IMR-90 (cell line): Measurements from ENCODE around the gene SLC44A1. TPM values are rescaled to one million over a fixed set of nuclear protein-coding genes. Genes with fewer than 3 reads are reported as not detected.

Experiments
- ATAC-seq: fragments of 200-7000 bp; cut with Tn5 transposase; 2 replicates; pipeline ENCODE4 v1.9.1; 2020; ENCODE audit warnings: low read depth, mild to moderate bottlenecking, moderate library complexity
- BruUV-seq: library from RNA; stranded (reverse); fragments of 400-500 nt; replicated peaks from 2 replicates; lab custom pipeline; 2021; lab: Mats Ljungman, UMichigan
- CTCF ChIA-PET: fragments of 300-600 bp; formaldehyde crosslinking; extraction: SDS; loops from one replicate; lab custom pipeline; 2021; ENCODE audit warnings: antibody characterized with exemption; lab: Yijun Ruan, JAX
- POLR2A ChIA-PET: fragments of 300-600 bp; sonication (Branson Sonifier 250); formaldehyde crosslinking; loops from one replicate; lab custom pipeline; 2022; ENCODE audit warnings: antibody characterized with exemption; ENCODE audit not compliant: unreplicated experiment; lab: Charles Lee
- DNase-seq: peaks from one replicate; pipeline ENCODE4 v3.0.0; 2013
- H2AFZ ChIP-seq: replicated peaks from 2 replicates; pipeline ENCODE3; 2013; ENCODE audit warnings: low read length, mild to moderate bottlenecking; ENCODE audit not compliant: poor library complexity
- H2AK5ac ChIP-seq: 2 replicates; pipeline ENCODE4 v1.6.1; 2013; ENCODE audit warnings: low read depth, low read length, inconsistent platforms
- H2AK9ac ChIP-seq: replicated peaks from 2 replicates; pipeline ENCODE3; 2013; ENCODE audit warnings: mild to moderate bottlenecking, low read depth, low read length, moderate library complexity; ENCODE audit not compliant: poor library complexity
- H2BK120ac ChIP-seq: 2 replicates; pipeline ENCODE4 v1.6.1; 2013; ENCODE audit warnings: low read depth, low read length, inconsistent platforms
- H2BK15ac ChIP-seq: 3 replicates; pipeline ENCODE4 v1.6.1; 2013; ENCODE audit warnings: low read depth, low read length, inconsistent platforms
- H2BK20ac ChIP-seq: 2 replicates; pipeline ENCODE4 v1.6.1; 2013; ENCODE audit warnings: low read depth, mild to moderate bottlenecking, inconsistent platforms, low read length, moderate library complexity
- H2BK5ac ChIP-seq: 2 replicates; pipeline ENCODE4 v1.6.1; 2013; ENCODE audit warnings: mild to moderate bottlenecking, low read depth, low read length, inconsistent platforms; ENCODE audit not compliant: poor library complexity, severe bottlenecking
- H3K14ac ChIP-seq: replicated peaks from 2 replicates; pipeline ENCODE4 v1.6.1; 2013; ENCODE audit warnings: low read depth, low read length, inconsistent platforms
- H3K18ac ChIP-seq: 2 replicates; pipeline ENCODE4 v1.6.1; 2013; ENCODE audit warnings: low read depth, low read length, control low read depth
- H3K23ac ChIP-seq: 2 replicates; pipeline ENCODE4 v1.6.1; 2013; ENCODE audit warnings: low read depth, low read length, inconsistent platforms
- H3K27ac ChIP-seq: 2 replicates; pipeline ENCODE4 v1.5.1; 2013; ENCODE audit warnings: mild to moderate bottlenecking, control low read depth, low read length; ENCODE audit not compliant: insufficient read depth
- H3K27me3 ChIP-seq: 2 replicates; pipeline ENCODE4 v1.6.1; 2013; ENCODE audit warnings: low read length; ENCODE audit not compliant: control insufficient read depth, insufficient read depth
- H3K36me3 ChIP-seq: 2 replicates; pipeline ENCODE4 v1.6.1; 2013; ENCODE audit warnings: low read length, mixed read lengths; ENCODE audit not compliant: control insufficient read depth, insufficient read depth
- H3K4ac ChIP-seq: 2 replicates; pipeline ENCODE4 v1.6.1; 2013; ENCODE audit warnings: low read depth, low read length, inconsistent platforms
- H3K4me1 ChIP-seq: 2 replicates; pipeline ENCODE4 v1.6.1; 2013; ENCODE audit warnings: low read length, mixed read lengths; ENCODE audit not compliant: control insufficient read depth, insufficient read depth
- H3K4me2 ChIP-seq: 2 replicates; pipeline ENCODE4 v1.6.1; 2013; ENCODE audit warnings: low read depth, mild to moderate bottlenecking, control low read depth, low read length, moderate library complexity
- H3K4me3 ChIP-seq: 2 replicates; pipeline ENCODE4 v1.5.1; 2013; ENCODE audit warnings: low read depth, mild to moderate bottlenecking, control low read depth, low read length, moderate library complexity; ENCODE audit not compliant: insufficient read depth
- H3K56ac ChIP-seq: 2 replicates; pipeline ENCODE4 v1.6.1; 2013; ENCODE audit warnings: low read length, inconsistent platforms; ENCODE audit not compliant: insufficient read depth; ENCODE audit errors: extremely low read depth
- H3K79me1 ChIP-seq, 2 experiments: 2 replicates each; pipeline ENCODE4 v1.6.1; 2013; ENCODE audit warnings: low read length in 2 of 2, inconsistent platforms in 1 of 2, low read depth in 1 of 2
- H3K9ac ChIP-seq: 2 replicates; pipeline ENCODE4 v1.6.1; 2013; ENCODE audit warnings: low read depth, low read length, control low read depth
- H3K9me1 ChIP-seq: 2 replicates; pipeline ENCODE4 v1.6.1; 2013; ENCODE audit warnings: low read length, inconsistent platforms; ENCODE audit not compliant: insufficient read depth
- H3K9me3 ChIP-seq: 2 replicates; pipeline ENCODE4 v1.6.1; 2013; ENCODE audit warnings: low read length; ENCODE audit not compliant: control insufficient read depth, insufficient read depth
- H4K20me1 ChIP-seq: 2 replicates; pipeline ENCODE4 v1.6.1; 2013; ENCODE audit warnings: low read length, inconsistent platforms; ENCODE audit not compliant: insufficient read depth
- H4K5ac ChIP-seq: 2 replicates; pipeline ENCODE4 v1.6.1; 2013; ENCODE audit warnings: mild to moderate bottlenecking, low read depth, low read length, control low read depth
- H4K8ac ChIP-seq, 2 experiments: 2 replicates each; pipeline ENCODE4 v1.6.1; 2013; ENCODE audit warnings: low read depth in 2 of 2, low read length in 2 of 2, control low read depth in 1 of 2, inconsistent platforms in 1 of 2
- H4K91ac ChIP-seq: 2 replicates; pipeline ENCODE4 v1.6.1; 2013; ENCODE audit warnings: low read depth, low read length, inconsistent platforms; ENCODE audit not compliant: insufficient read depth
- BHLHE40 ChIP-seq: fragments of 150-350 bp; IDR thresholded peaks from 2 replicates; pipeline ENCODE4 v1.6.1; 2016; ENCODE audit warnings: mild to moderate bottlenecking, low read depth, low read length
- MAZ ChIP-seq: IDR thresholded peaks from 2 replicates; pipeline ENCODE4 v1.6.1; 2012; ENCODE audit warnings: low read depth, mild to moderate bottlenecking, low read length, improper control_type of control experiment, moderate library complexity, borderline replicate concordance
- POLR2A ChIP-seq: IDR thresholded peaks from 2 replicates; pipeline ENCODE4 v1.6.1; 2012; ENCODE audit warnings: mild to moderate bottlenecking, low read depth, low read length
- WGBS, 2 experiments: methylation state at CpG; one replicate each; pipeline versions ENCODE4 v1.1.5 to v1.1.7; 2013; ENCODE audit warnings: missing lambda C conversion rate in 2 of 2; ENCODE audit not compliant: insufficient read length in 1 of 2; ENCODE audit errors: extremely low coverage in 2 of 2; 5-methylcytosine and 5-hydroxymethylcytosine counted together
- dilution Hi-C: fragments of 300-500 bp; cut with HindIII; formaldehyde crosslinking; loops from one replicate; pipeline ENCODE4 v1.14.3; 2018; ENCODE audit warnings: low sequenced_read_pairs; ENCODE audit not compliant: unreplicated experiment
- in situ Hi-C: fragments of 300-500 bp; cut with MboI; formaldehyde crosslinking; loops from 3 replicates; pipeline ENCODE4 v1.14.3; 2019; ENCODE audit warnings: low sequenced_read_pairs, inconsistent platforms, mixed read lengths
- intact Hi-C: fragments of 100-400 bp; cut with micrococcal nuclease; formaldehyde crosslinking; loops from 2 replicates; pipeline ENCODE4 v1.10.0; 2022
- polyA plus RNA-seq, 3 experiments: library from polyadenylated mRNA; depleted of rRNA; stranded (reverse); fragments of >200 nt; gene quantifications; 2 replicates each; pipeline ENCODE4 v1.2.3, GENCODE V29; 2012; ENCODE audit warnings: low replicate concordance in 1 of 3
- total RNA-seq: library from RNA; depleted of rRNA; stranded (reverse); fragments of >200 nt; gene quantifications from 2 replicates; pipeline ENCODE4 v1.2.3, GENCODE V29; 2012
- TF ChIP-seq, protein P1 (sequence below): conservative IDR thresholded peaks from 2 replicates; pipeline ENCODE4 v1.5.1; 2012; ENCODE audit warnings: mild to moderate bottlenecking, low read depth, low read length, improper control_type of control experiment

SLC44A1 gene
- total and polyA plus RNA-seq, 2 of the 4 experiments (the other 2 are of a cell fraction), result 5.2 to 21.7 TPM

DNA sequence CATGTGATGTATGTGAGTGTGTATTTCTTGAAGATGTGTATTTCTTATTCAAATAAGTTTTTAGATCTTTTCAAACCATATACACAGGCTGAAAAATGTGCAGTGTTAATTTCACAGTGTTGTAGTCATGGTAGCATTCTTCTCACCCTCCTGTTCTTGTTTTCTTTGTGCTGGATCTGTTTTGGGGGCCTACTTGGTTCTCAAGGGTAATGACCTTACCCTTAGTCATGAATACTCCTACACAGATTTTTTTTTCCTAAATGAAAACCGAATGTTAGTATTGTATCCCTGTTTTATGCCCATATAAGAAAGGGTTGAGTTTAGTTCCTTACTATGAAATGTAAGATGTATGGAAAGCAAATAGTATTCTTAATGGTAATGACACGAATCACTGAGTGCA lies 88.0 kb downstream of the SLC44A1 start:
- Histone ChIP-seq H3K4me1 (no peaks in the 10 kb centered on the region), H4K91ac (no peak overlapping the region), H2AFZ (no peak overlapping the region), H3K4me3 (no peak overlapping the region), H3K4me2 (no peak overlapping the region), H3K23ac (no peak overlapping the region), H2BK20ac (no peak overlapping the region), H2BK120ac (no peak overlapping the region), H3K56ac (no peak overlapping the region), H2BK15ac (no peak overlapping the region), H3K18ac (no peak overlapping the region), H3K27ac (no peak overlapping the region), H3K9me1 (peaks cover 6% of the 10 kb centered on the region; the same call in 1 of the 2 replicates), H3K4ac (no peak overlapping the region), H3K9ac (no peak overlapping the region), H4K8ac (no peak overlapping the region), H3K79me1 (peaks cover 0 to 4% of the 10 kb centered on the region in 2 experiments; a peak in 2 of 4 replicates), H3K36me3 (peaks cover 4% of the 10 kb centered on the region), H3K14ac (no peak overlapping the region; the same call in 1 of the 2 replicates), H3K9me3 (no peaks in the 10 kb centered on the region), H2AK5ac (no peak overlapping the region), H4K20me1 (no peaks in the 10 kb centered on the region), H2BK5ac (no peak overlapping the region), H2AK9ac (no peak overlapping the region), H3K27me3 (no peaks in the 10 kb centered on the region), H4K5ac (no peak overlapping the region)
- intact Hi-C loops, result loop anchor here (5.0 kb wide), 1 partner anchor 35 kb away; no protein-coding TSS in a partner anchor
- WGBS, 2 experiments, result no CpG with 5 or more reads among the region's 2 CpGs
- CTCF ChIA-PET, result no interaction called here
- BruUV-seq, result no TSS peak
- ATAC-seq (peak; percentile 38; the same call in 1 of the 2 replicates), DNase-seq (peak; percentile 44)
- in situ Hi-C loops, result no loop called here
- TF ChIP-seq MAZ (no peak), BHLHE40 (no peak), POLR2A (no peak)
- TF ChIP-seq, protein P1, sequence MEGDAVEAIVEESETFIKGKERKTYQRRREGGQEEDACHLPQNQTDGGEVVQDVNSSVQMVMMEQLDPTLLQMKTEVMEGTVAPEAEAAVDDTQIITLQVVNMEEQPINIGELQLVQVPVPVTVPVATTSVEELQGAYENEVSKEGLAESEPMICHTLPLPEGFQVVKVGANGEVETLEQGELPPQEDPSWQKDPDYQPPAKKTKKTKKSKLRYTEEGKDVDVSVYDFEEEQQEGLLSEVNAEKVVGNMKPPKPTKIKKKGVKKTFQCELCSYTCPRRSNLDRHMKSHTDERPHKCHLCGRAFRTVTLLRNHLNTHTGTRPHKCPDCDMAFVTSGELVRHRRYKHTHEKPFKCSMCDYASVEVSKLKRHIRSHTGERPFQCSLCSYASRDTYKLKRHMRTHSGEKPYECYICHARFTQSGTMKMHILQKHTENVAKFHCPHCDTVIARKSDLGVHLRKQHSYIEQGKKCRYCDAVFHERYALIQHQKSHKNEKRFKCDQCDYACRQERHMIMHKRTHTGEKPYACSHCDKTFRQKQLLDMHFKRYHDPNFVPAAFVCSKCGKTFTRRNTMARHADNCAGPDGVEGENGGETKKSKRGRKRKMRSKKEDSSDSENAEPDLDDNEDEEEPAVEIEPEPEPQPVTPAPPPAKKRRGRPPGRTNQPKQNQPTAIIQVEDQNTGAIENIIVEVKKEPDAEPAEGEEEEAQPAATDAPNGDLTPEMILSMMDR, result no peak
- POLR2A ChIA-PET, result no interaction called here
- dilution Hi-C loops, result no loop called here
